SK-N-SH treated with all-trans-retinoic acid at 6 μM for 48 hours (cell line): Measurements from ENCODE around the gene RNH1.

Source experiments
- ATAC-seq: fragments of 200-7000 bp; cut with Tn5 transposase; 3 replicates; pipeline ENCODE4 v1.9.1; 2020; ENCODE audit warnings: mild to moderate bottlenecking, moderate library complexity
- BACH2 ChIP-seq: fragments of 250-450 bp; sonication (Bioruptor Pico); IDR thresholded peaks from 2 replicates; pipeline ENCODE4 v1.9.0; 2021; ENCODE audit warnings: mild to moderate bottlenecking, borderline replicate concordance
- CSDC2 ChIP-seq: fragments of 250-450 bp; sonication (Bioruptor Pico); IDR thresholded peaks from 2 replicates; pipeline ENCODE4 v1.5.0; 2020; ENCODE audit warnings: mild to moderate bottlenecking, moderate library complexity
- GLIS3 ChIP-seq: fragments of 250-450 bp; sonication (Bioruptor Pico); IDR thresholded peaks from 2 replicates; pipeline ENCODE4 v1.5.0; 2020; ENCODE audit warnings: mild to moderate bottlenecking, moderate library complexity
- ISL1 ChIP-seq: fragments of 250-450 bp; sonication (Bioruptor Pico); IDR thresholded peaks from 2 replicates; pipeline ENCODE4 v2.1.2; 2022; ENCODE audit warnings: mild to moderate bottlenecking, moderate library complexity
- OSR1 ChIP-seq: fragments of 250-450 bp; sonication (Bioruptor Pico); IDR thresholded peaks from 2 replicates; pipeline ENCODE4 v1.8.0; 2022; ENCODE audit warnings: moderate library complexity, mild to moderate bottlenecking, inconsistent platforms
- PPARA ChIP-seq: fragments of 250-450 bp; sonication (Bioruptor Pico); IDR thresholded peaks from 2 replicates; pipeline ENCODE4 v1.5.0; 2020; ENCODE audit warnings: mild to moderate bottlenecking, borderline replicate concordance
- RARB ChIP-seq: fragments of 250-450 bp; sonication (Bioruptor Pico); IDR thresholded peaks from 2 replicates; pipeline ENCODE4 v1.8.0; 2021; ENCODE audit warnings: mild to moderate bottlenecking, moderate library complexity
- SNAI2 ChIP-seq: fragments of 250-450 bp; sonication (Bioruptor Pico); IDR thresholded peaks from 2 replicates; pipeline ENCODE4 v1.5.0; 2020; ENCODE audit warnings: mild to moderate bottlenecking, moderate library complexity
- TOX ChIP-seq: fragments of 250-450 bp; sonication (Bioruptor Pico); IDR thresholded peaks from 2 replicates; pipeline ENCODE4 v1.8.0; 2021; ENCODE audit warnings: mild to moderate bottlenecking, moderate library complexity, borderline replicate concordance
- ZC3H10 ChIP-seq: fragments of 250-450 bp; sonication (Bioruptor Pico); IDR thresholded peaks from 2 replicates; pipeline ENCODE4 v1.5.1; 2021; ENCODE audit warnings: mild to moderate bottlenecking, moderate library complexity
- ZFP30 ChIP-seq: fragments of 450-650 bp; formaldehyde crosslinking; IDR thresholded peaks from 2 replicates; pipeline ENCODE4 v1.5.0; 2022; ENCODE audit warnings: mild to moderate bottlenecking, moderate library complexity
- ZNF70 ChIP-seq: fragments of 450-650 bp; formaldehyde crosslinking; IDR thresholded peaks from 2 replicates; pipeline ENCODE4 v1.5.0; 2020; ENCODE audit warnings: mild to moderate bottlenecking, moderate library complexity
- ZNF8 ChIP-seq: fragments of 450-650 bp; formaldehyde crosslinking; IDR thresholded peaks from 2 replicates; pipeline ENCODE4 v1.5.0; 2020; ENCODE audit warnings: mild to moderate bottlenecking, moderate library complexity
- TF ChIP-seq, protein P1 (sequence below): fragments of 250-450 bp; sonication (Bioruptor Pico); IDR thresholded peaks from 2 replicates; pipeline ENCODE4 v1.8.0; 2021; ENCODE audit warnings: low read depth, mild to moderate bottlenecking, moderate library complexity, borderline replicate concordance
- TF ChIP-seq, protein P2 (sequence below): fragments of 250-450 bp; sonication (Bioruptor Pico); IDR thresholded peaks from 2 replicates; pipeline ENCODE4 v1.5.1; 2021; ENCODE audit warnings: mild to moderate bottlenecking, moderate library complexity
- TF ChIP-seq, protein P3 (sequence below): fragments of 250-450 bp; sonication (Bioruptor Pico); IDR thresholded peaks from 2 replicates; pipeline ENCODE4 v1.8.0; 2020; ENCODE audit warnings: mild to moderate bottlenecking, moderate library complexity, borderline replicate concordance
- TF ChIP-seq, protein P4 (sequence below): fragments of 250-450 bp; sonication (Bioruptor Pico); IDR thresholded peaks from 2 replicates; pipeline ENCODE4 v1.5.0; 2020; ENCODE audit warnings: mild to moderate bottlenecking, moderate library complexity

RNH1 gene

DNA sequence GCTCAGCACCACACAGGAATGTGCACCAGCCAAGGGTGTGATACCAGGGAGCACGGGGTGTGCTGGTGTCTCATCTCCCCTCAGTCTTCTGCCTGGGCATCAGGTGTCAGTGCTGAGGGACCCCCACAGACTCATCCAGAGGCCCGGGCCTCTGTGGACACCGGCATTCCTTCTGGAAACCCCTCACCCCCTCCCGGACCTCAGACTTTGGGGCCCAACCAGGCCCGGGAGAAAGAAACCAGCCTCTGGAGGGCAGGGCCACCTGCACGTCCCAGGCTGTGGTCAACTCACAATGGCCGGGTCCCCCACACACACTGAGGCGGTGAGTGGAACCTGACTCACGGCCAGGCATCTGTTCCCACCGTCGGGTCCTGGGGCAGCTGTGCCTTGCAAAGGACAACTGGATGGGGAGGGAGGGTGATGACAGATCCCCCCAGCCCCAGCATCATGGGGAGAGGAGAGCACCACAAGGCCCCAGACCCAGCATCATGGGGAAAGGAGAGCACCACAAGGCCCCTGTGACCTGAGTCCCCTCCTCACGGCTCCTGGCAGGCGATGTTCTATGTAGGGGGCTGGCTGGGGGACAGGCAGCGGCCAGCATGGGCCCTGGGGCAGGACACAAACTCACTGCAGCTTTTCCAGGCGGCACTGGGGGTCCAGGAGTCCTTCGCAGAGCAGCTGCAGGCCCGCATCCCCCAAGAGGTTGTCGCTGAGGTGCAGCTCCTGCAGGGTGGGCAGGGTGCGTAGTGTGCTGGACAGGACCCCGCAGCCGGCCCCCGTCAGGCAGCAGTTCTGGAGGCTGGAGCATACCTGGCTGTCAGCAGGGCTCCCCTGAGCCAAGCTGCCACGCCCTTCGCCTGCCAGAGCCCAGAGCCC lies 7.6 kb downstream of the RNH1 start:
- TF ChIP-seq CSDC2 (CRISPR knock-in tag), result no peak
- TF ChIP-seq, all 23 proteins: peak for 0
- no peak for ATAC-seq

DNA sequence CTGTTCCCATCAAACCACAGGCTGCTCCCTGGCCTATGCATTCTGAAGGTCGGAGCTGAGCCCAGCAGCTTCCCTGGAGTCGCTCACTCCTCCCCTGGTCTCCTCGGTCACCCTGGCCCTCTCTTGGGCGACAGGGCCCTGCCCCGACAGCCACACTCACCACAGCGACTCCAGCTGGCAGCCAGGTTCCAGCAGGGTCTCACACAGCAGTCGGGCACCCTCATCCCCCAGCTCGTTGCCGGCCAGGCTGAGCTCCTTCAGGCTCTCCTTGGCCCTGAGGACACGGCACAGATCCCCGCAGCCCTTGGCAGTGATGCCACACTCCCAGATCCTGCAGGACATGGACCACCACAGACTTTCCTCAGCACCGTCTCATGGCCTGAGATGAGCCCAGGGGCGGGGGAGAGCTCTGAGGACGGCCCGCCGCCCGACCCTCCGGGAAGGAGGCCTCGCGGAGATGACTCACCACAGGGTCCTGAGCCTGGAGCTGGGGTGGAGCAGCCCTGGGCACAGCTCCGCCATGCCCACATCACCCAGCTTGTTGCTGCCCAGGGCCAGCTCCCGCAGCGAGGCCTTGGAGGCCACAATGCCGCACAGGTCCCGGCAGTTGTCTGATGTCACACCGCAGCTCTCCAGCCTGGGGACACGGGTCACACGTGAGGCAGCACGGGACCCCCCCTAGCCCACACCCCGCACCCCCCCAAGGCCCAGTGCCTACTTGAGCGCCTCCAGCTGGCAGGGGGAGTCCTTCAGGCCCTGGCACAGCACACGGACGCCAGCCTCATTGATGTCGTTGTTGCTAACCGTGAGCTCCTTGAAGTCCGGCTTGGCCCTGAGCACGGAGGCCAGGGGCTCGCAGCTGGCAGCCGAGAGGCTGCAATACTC lies 8.5 kb downstream of the RNH1 start:
- TF ChIP-seq CSDC2 (CRISPR knock-in tag) (no peak), BACH2 (CRISPR knock-in tag) (no peak), RARB (CRISPR knock-in tag) (no peak)
- no peak for ATAC-seq

DNA sequence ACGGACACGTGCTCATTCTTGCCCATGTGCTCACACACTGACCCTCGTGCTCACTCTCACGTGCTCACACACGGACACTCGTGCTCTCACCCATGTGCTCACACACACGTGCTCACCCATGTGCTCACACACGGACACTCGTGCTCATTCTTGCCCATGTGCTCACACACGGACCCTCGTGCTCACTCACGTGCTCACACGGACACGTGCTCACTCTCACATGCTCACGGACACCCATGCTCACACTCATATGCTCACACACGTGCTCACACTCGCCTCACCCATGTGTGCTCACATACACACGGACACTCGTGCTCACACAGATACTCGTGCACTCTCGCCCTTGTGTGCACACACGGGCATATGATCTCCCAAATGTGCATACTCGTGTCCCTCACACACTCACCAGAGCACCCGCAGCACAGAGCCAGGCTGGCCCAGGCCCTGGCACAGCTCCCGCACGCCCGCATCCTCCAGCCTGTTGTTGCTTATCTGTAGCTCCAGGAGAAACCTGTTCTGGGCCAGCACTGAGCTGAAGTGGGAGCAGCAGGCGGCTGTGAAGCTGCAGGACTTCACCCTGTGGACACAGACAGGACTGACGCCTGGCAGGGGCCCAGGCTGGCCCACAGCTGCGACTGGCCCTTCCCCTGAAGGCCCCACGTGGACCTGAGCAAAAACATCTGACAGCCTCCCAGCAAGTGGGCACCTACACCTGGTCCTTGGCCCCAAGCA lies 9.3 kb downstream of the RNH1 start:
- TF ChIP-seq RARB (CRISPR knock-in tag) (no peak), TOX (CRISPR knock-in tag) (no peak)
- TF ChIP-seq, protein P1, sequence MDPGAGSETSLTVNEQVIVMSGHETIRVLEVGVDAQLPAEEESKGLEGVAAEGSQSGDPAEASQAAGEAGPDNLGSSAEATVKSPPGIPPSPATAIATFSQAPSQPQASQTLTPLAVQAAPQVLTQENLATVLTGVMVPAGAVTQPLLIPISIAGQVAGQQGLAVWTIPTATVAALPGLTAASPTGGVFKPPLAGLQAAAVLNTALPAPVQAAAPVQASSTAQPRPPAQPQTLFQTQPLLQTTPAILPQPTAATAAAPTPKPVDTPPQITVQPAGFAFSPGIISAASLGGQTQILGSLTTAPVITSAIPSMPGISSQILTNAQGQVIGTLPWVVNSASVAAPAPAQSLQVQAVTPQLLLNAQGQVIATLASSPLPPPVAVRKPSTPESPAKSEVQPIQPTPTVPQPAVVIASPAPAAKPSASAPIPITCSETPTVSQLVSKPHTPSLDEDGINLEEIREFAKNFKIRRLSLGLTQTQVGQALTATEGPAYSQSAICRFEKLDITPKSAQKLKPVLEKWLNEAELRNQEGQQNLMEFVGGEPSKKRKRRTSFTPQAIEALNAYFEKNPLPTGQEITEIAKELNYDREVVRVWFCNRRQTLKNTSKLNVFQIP (CRISPR knock-in tag), result no peak
- ATAC-seq, result no peak

DNA sequence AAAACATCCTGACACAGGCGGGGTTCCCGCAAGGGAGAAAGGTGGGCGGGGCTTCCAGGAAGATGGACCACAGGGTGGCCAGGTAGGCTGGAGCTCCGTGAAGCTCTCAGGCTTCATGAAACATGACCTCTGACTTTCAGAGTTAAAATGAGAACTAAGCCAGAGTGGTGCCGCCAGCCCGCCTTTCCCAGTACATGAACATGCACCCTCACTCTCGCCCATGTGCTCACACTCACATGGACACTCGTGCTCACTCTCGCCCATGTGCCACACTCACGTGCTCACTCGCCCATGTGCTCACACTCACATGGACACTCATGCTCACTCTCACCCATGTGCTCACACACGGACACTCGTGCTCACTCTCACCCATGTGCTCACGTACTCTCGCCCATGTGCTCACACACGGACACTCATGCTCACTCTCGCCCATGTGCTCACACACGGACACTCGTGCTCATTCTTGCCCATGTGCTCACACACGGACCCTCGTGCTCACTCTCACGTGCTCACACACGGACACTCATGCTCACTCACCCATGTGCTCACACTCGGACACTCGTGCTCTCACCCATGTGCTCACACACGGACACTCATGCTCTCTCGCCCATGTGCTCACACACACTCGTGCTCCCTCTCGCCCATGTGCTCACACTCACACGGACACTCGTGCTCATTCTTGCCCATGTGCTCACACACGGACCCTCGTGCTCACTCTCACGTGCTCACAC lies 10.0 kb downstream of the RNH1 start:
- no peak for ATAC-seq
- TF ChIP-seq GLIS3 (CRISPR knock-in tag) (no peak), ZNF8 (CRISPR knock-in tag) (no peak), BACH2 (CRISPR knock-in tag) (no peak), ISL1 (no peak), TOX (CRISPR knock-in tag) (no peak), ZFP30 (no peak), SNAI2 (CRISPR knock-in tag) (no peak), PPARA (CRISPR knock-in tag) (no peak), CSDC2 (CRISPR knock-in tag) (no peak), RARB (CRISPR knock-in tag) (no peak)
- TF ChIP-seq, protein P2, sequence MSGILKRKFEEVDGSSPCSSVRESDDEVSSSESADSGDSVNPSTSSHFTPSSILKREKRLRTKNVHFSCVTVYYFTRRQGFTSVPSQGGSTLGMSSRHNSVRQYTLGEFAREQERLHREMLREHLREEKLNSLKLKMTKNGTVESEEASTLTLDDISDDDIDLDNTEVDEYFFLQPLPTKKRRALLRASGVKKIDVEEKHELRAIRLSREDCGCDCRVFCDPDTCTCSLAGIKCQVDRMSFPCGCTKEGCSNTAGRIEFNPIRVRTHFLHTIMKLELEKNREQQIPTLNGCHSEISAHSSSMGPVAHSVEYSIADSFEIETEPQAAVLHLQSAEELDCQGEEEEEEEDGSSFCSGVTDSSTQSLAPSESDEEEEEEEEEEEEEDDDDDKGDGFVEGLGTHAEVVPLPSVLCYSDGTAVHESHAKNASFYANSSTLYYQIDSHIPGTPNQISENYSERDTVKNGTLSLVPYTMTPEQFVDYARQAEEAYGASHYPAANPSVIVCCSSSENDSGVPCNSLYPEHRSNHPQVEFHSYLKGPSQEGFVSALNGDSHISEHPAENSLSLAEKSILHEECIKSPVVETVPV (CRISPR knock-in tag), result no peak
- TF ChIP-seq, protein P1 (CRISPR knock-in tag), result no peak
- TF ChIP-seq, protein P3, sequence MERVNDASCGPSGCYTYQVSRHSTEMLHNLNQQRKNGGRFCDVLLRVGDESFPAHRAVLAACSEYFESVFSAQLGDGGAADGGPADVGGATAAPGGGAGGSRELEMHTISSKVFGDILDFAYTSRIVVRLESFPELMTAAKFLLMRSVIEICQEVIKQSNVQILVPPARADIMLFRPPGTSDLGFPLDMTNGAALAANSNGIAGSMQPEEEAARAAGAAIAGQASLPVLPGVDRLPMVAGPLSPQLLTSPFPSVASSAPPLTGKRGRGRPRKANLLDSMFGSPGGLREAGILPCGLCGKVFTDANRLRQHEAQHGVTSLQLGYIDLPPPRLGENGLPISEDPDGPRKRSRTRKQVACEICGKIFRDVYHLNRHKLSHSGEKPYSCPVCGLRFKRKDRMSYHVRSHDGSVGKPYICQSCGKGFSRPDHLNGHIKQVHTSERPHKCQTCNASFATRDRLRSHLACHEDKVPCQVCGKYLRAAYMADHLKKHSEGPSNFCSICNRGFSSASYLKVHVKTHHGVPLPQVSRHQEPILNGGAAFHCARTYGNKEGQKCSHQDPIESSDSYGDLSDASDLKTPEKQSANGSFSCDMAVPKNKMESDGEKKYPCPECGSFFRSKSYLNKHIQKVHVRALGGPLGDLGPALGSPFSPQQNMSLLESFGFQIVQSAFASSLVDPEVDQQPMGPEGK (CRISPR knock-in tag), result no peak
- TF ChIP-seq, all 23 proteins: peak for 0

DNA sequence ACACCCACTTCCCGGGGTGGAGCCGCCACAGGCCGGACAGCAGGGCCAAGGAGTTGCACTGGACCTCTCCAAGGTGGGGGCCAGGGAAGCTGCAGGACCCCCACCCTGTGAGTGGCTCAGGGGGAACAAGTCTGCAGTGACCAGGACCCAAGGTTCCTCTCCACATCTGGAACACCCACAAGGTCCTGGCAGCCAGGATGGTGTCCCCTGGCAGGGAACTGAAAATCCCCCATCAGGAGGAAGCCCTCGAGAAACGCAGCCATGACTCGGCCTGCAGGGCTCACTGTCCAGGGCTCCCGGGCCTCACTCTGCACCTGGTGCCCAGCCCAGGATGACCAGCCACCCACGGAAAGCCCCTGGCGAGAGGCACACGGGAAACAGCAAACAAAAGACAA lies 11.5 kb downstream of the RNH1 start:
- ATAC-seq, result no peak
- TF ChIP-seq, protein P4, sequence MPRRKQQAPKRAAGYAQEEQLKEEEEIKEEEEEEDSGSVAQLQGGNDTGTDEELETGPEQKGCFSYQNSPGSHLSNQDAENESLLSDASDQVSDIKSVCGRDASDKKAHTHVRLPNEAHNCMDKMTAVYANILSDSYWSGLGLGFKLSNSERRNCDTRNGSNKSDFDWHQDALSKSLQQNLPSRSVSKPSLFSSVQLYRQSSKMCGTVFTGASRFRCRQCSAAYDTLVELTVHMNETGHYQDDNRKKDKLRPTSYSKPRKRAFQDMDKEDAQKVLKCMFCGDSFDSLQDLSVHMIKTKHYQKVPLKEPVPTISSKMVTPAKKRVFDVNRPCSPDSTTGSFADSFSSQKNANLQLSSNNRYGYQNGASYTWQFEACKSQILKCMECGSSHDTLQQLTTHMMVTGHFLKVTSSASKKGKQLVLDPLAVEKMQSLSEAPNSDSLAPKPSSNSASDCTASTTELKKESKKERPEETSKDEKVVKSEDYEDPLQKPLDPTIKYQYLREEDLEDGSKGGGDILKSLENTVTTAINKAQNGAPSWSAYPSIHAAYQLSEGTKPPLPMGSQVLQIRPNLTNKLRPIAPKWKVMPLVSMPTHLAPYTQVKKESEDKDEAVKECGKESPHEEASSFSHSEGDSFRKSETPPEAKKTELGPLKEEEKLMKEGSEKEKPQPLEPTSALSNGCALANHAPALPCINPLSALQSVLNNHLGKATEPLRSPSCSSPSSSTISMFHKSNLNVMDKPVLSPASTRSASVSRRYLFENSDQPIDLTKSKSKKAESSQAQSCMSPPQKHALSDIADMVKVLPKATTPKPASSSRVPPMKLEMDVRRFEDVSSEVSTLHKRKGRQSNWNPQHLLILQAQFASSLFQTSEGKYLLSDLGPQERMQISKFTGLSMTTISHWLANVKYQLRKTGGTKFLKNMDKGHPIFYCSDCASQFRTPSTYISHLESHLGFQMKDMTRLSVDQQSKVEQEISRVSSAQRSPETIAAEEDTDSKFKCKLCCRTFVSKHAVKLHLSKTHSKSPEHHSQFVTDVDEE (CRISPR knock-in tag), result no peak
- TF ChIP-seq ZFP30 (no peak), ZNF8 (CRISPR knock-in tag) (no peak), CSDC2 (CRISPR knock-in tag) (no peak), RARB (CRISPR knock-in tag) (no peak), BACH2 (CRISPR knock-in tag) (no peak), OSR1 (CRISPR knock-in tag) (no peak), ZC3H10 (no peak), ZNF70 (CRISPR knock-in tag) (no peak), SNAI2 (CRISPR knock-in tag) (no peak), ISL1 (no peak), TOX (CRISPR knock-in tag) (no peak)
